Choroid plexus epithelial cell (primary cell): ENCODE results near the gene ZCCHC12.

ENCODE experiments used
- DNase-seq: peaks from one replicate; pipeline ENCODE4 v3.0.0-alpha.2; 2010; ENCODE audit warnings: low read depth
- H3K4me3 ChIP-seq: 2 replicates; pipeline ENCODE4 v1.5.1; 2011; ENCODE audit warnings: low read depth, mild to moderate bottlenecking, control low read depth, low read length, moderate library complexity
- CTCF ChIP-seq: conservative IDR thresholded peaks from 2 replicates; pipeline ENCODE4 v1.5.1; 2011; ENCODE audit warnings: low read depth, mild to moderate bottlenecking, control low read depth, inconsistent platforms, low read length, moderate library complexity

The ZCCHC12 gene

GRCh38 chrX:118855681-118856310 lies 32.2 kb downstream of the ZCCHC12 start:
- H3K4me3 ChIP-seq = no peak overlapping the region
- DNase-seq = no peak
- TF ChIP-seq CTCF = no peak

GRCh38 chrX:118857006-118857405 lies 33.4 kb downstream of the ZCCHC12 start:
- no peak for TF ChIP-seq CTCF
- H3K4me3 ChIP-seq = no peak overlapping the region
- no peak for DNase-seq

DNA sequence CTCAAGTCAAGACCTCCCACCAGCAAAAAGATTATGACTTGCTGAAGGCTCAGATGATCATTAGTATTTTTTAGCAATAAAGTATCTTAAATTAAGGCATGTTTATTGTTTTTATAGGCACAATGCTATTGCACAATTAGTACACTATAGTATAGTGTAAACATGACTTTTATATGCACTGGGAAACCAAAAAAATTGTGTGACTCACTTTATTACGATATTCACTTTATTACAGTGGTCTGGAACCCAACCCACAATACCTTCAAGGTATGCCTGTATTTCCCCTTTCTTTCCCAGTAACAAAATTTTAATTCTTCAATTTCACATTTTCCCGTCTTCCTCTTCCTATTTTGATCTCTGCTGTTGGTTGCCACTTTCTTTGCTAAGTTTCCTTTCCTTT lies 37.7 kb downstream of the ZCCHC12 start:
- H3K4me3 ChIP-seq = no peak overlapping the region
- TF ChIP-seq CTCF = no peak

DNA sequence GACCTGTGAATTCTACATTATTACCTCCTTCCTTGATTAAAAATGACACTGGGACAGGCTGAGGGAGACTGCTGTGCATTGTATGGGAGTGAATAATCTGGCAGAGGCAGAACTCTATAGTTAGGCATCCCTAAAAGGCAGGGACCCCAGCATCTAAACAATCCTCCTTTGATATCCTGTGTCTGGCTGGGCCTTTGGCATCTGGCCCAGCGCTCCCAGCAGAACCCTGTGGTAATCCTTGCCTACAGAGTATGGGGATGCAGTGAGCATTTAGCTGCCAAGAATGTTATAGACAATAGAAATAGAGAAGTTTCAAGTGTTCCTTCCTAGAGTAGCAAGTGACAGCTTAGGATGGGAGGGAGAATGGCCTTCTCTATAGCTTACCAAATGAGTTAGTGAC lies 38.5 kb downstream of the ZCCHC12 start:
- H3K4me3 ChIP-seq = no peak overlapping the region
- TF ChIP-seq CTCF = no peak
- peak; percentile 7 for DNase-seq

More for the DNA sequence above, 37.7 kb downstream of the ZCCHC12 start:
- DNase-seq = no peak

GRCh38 chrX:118862979-118863378 lies 39.4 kb downstream of the ZCCHC12 start:
- no peak for TF ChIP-seq CTCF
- no peak overlapping the region for H3K4me3 ChIP-seq
- no peak for DNase-seq

- H3K4me3 ChIP-seq = no peak overlapping the region
- no peak for TF ChIP-seq CTCF
- DNase-seq = no peak
These were observed 40.5 kb downstream of the ZCCHC12 start for GRCh38 chrX:118864063-118864635.

GRCh38 chrX:118865231-118865630 lies 41.6 kb downstream of the ZCCHC12 start:
- no peak overlapping the region for H3K4me3 ChIP-seq
- TF ChIP-seq CTCF = no peak
- DNase-seq = no peak
